Thymus (tissue), 11 donors: ENCODE results near the gene POLR1A. TPM values are rescaled to one million over a fixed set of nuclear protein-coding genes. Genes with fewer than 3 reads are reported as not detected.

Source experiments
- DNase-seq, 9 donors: peaks; one replicate each; pipeline ENCODE4 v3.0.0-alpha.2; 2013; ENCODE audit warnings: low spot score in 9 of 9, low read depth in 6 of 9, missing footprints in 1 of 9
- H3K27ac ChIP-seq, 2 donors: one replicate each; pipeline ENCODE4 v1.5.1; 2013; ENCODE audit warnings: control low read depth in 1 of 2, low read depth in 1 of 2, low read length in 1 of 2, mild to moderate bottlenecking in 1 of 2, moderate library complexity in 1 of 2
- H3K27me3 ChIP-seq, 2 donors: one replicate each; pipeline ENCODE4 v1.5.1; 2013; ENCODE audit warnings: low read length in 1 of 2; ENCODE audit not compliant: control insufficient read depth in 2 of 2, insufficient read depth in 1 of 2
- H3K36me3 ChIP-seq, 2 donors: one replicate each; pipeline ENCODE4 v1.5.1; 2013; ENCODE audit warnings: low read length in 1 of 2, mild to moderate bottlenecking in 1 of 2, moderate library complexity in 1 of 2; ENCODE audit not compliant: control insufficient read depth in 2 of 2, insufficient read depth in 2 of 2
- H3K4me1 ChIP-seq, 2 donors: one replicate each; pipeline ENCODE4 v1.5.1; 2013; ENCODE audit warnings: low read length in 2 of 2; ENCODE audit not compliant: control insufficient read depth in 2 of 2, insufficient read depth in 2 of 2
- H3K4me3 ChIP-seq, 2 donors: one replicate each; pipeline ENCODE4 v1.5.1; 2013; ENCODE audit warnings: low read length in 2 of 2, control low read depth in 1 of 2, mild to moderate bottlenecking in 1 of 2
- H3K9me3 ChIP-seq, 2 donors: one replicate each; pipeline ENCODE4 v1.5.1; 2013; ENCODE audit warnings: low read length in 1 of 2, mild to moderate bottlenecking in 1 of 2; ENCODE audit not compliant: control insufficient read depth in 2 of 2, insufficient read depth in 1 of 2
- WGBS: extraction: QIAGEN DNeasy Blood & Tissue Kit; methylation state at CpG from one replicate; pipeline ENCODE4 v1.1.7; 2013; 5-methylcytosine and 5-hydroxymethylcytosine counted together
- polyA plus RNA-seq: library from polyadenylated mRNA; stranded (reverse); fragments of 200-250 nt; gene quantifications from one replicate; pipeline ENCODE4 v1.2.3, GENCODE V29; 2013
- total RNA-seq: library from RNA; stranded (reverse); fragments of 120-200 nt; gene quantifications from one replicate; pipeline ENCODE4 v1.2.4, GENCODE V29; 2013
- donor health status: healthy.

Gene POLR1A
- total and polyA plus RNA-seq, 2 donors: 3.3 to 8.9 TPM

DNA sequence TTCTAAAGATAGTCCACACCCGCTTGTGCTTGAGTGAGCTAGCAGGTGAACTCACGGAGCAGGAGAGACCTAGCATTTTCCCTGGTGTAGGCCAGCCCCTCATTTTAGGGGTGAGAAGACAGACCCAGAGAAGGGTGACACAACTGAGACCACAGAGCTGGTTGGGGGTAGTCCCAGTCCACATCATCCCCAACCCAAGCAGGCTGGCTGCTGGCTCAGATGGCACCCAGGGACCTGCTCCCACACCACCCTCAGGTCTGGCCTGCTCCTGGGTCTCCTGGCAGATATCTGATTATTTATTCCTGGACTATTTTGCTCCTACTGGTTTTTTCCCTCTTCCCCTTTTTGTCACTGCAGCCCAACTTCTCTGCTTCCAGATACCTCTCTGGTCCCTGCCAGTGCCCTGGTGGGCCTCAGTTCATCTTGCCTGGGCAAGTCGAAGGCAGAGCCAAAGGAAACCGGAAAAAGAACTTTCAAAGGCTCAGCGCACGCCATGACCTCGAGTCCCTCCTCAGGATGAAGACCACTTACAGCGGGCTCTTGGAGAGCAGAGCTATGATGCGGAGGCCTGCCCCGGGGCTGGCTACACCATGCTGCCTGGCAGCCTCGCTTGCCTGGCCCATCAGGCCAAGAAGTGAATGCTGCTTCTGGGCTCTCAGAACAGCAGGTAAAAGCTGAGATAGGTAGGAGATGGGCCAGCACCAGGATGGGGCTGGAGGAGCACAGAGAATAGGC lies 72.7 kb downstream of the POLR1A start:
- DNase-seq: no peak
- no peaks in the 10 kb centered on the region for H3K27me3 ChIP-seq
- WGBS: 98% methylated on average over 11 of the region's 11 CpGs
- peaks cover 55 to 75% of the 10 kb centered on the region in 2 donors for H3K36me3 ChIP-seq
- no peak overlapping the region for H3K4me3 ChIP-seq
- H3K4me1 ChIP-seq: peaks cover 48 to 67% of the 10 kb centered on the region in 2 donors
- no peak overlapping the region for H3K27ac ChIP-seq
- H3K9me3 ChIP-seq: no peaks in the 10 kb centered on the region

DNA sequence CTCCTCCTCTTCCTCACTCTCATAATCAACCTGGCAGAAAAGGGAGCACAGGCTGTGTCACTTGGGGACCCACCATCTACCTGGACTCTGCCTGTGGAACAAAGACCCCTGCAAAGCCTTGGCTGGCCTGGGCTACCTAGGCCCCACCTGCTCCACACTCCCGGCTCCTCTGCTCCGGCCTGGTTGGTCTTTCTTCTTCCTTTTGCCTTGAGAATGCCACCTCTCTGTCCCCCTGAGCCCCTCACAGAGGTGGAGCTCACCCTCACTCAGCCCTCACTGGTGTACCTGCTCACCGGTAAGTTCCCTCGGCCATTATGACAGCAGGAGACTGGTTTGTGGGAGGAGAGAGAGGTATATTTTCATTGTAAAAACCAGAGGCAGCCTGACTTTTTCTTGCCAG lies 74.1 kb downstream of the POLR1A start:
- H3K4me3 ChIP-seq: no peak overlapping the region
- H3K27ac ChIP-seq: no peak overlapping the region
- DNase-seq: no peak
- no peaks in the 10 kb centered on the region for H3K27me3 ChIP-seq
- WGBS: 97% methylated on average over 4 of the region's 4 CpGs
- H3K9me3 ChIP-seq: no peaks in the 10 kb centered on the region
- H3K4me1 ChIP-seq: peaks cover 34 to 67% of the 10 kb centered on the region in 2 donors
- peaks cover 69 to 88% of the 10 kb centered on the region in 2 donors for H3K36me3 ChIP-seq

DNA sequence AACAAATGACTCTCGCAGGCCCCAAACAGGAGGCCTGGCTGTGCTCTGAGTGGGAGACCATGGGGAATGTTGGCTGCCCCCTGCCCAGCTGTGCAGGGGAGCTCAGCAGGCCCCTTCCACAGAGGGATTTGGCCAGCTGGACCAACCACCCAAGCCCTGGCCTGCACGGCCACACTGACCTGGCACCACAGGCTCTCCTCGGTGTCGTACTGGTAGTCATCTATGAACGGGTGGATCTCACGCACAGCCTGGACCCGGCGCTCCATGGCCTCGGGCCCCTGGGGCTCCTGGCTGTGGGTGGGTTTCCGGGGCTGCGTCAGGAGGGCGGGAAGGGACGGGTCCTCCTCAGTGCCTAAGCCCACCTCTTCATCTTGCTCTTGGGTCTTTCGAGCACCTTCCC lies 74.5 kb downstream of the POLR1A start:
- Histone ChIP-seq H3K9me3 (no peaks in the 10 kb centered on the region), H3K36me3 (peaks cover 73 to 92% of the 10 kb centered on the region in 2 donors), H3K4me3 (no peak overlapping the region), H3K27ac (no peak overlapping the region), H3K4me1 (peaks cover 30 to 67% of the 10 kb centered on the region in 2 donors), H3K27me3 (no peaks in the 10 kb centered on the region)
- WGBS: 98% methylated on average over 14 of the region's 14 CpGs
- no peak for DNase-seq

DNA sequence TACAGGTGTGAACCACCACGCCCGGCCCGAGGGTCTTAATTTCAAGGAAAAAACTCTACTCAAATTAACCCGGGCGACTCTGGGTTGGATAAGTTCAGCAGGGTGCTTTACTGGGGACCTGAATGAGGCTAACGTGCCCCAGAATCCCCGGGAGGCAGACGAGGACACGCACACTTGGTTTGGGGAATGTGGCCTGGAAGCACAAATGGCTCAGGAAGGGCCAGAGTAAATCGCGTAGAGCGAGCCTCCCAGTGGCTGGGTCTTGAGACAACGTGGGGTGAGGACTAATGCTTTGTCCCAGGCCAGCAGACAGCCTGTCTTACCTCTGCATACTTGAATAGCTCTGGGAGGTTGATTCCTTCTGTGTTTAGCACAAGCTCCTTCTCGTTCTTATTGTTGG lies 75.8 kb downstream of the POLR1A start:
- 97% methylated on average over 14 of the region's 14 CpGs for WGBS
- Histone ChIP-seq H3K27ac (no peak overlapping the region), H3K9me3 (no peaks in the 10 kb centered on the region), H3K36me3 (peaks cover 80 to 99% of the 10 kb centered on the region in 2 donors), H3K27me3 (no peaks in the 10 kb centered on the region), H3K4me3 (no peak overlapping the region), H3K4me1 (peaks cover 19 to 67% of the 10 kb centered on the region in 2 donors)
- DNase-seq: no peak

DNA sequence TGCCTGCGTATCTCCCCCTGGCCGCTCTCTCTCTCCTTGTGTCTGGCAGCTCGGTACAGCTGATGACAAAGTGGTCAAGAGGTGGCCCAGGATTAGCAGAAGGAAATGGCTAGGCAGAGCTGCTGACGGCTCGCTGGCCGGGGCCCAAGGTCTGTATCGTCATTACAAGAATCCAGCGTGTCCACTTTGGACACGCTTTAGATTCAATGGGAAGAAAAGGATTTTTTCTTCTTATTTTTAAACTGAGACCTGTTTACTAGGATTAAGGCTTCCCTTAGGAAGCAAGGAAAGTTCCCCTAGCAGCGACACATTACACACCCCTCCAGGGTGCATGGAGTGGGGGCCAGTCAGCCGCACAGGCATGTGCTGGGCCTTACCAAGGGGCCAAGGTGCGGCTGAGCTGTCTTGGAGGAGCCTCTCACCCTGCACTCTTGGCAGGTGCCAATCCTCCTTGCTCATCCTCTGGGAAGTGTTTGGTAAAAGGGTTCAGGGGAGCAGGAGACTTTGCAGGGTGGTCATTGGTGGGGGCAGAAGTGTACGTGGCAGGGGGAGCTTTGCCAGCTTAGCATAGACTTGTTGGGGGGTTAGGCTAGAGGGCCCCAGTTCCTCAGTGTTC lies 76.8 kb downstream of the POLR1A start:
- H3K4me3 ChIP-seq: no peak overlapping the region
- WGBS: 96% methylated on average over 13 of the region's 13 CpGs
- no peaks in the 10 kb centered on the region for H3K9me3 ChIP-seq
- peaks cover 80 to 97% of the 10 kb centered on the region in 2 donors for H3K36me3 ChIP-seq
- peaks cover 10 to 58% of the 10 kb centered on the region in 2 donors for H3K4me1 ChIP-seq
- no peak overlapping the region for H3K27ac ChIP-seq
- DNase-seq: no peak
- no peaks in the 10 kb centered on the region for H3K27me3 ChIP-seq

DNA sequence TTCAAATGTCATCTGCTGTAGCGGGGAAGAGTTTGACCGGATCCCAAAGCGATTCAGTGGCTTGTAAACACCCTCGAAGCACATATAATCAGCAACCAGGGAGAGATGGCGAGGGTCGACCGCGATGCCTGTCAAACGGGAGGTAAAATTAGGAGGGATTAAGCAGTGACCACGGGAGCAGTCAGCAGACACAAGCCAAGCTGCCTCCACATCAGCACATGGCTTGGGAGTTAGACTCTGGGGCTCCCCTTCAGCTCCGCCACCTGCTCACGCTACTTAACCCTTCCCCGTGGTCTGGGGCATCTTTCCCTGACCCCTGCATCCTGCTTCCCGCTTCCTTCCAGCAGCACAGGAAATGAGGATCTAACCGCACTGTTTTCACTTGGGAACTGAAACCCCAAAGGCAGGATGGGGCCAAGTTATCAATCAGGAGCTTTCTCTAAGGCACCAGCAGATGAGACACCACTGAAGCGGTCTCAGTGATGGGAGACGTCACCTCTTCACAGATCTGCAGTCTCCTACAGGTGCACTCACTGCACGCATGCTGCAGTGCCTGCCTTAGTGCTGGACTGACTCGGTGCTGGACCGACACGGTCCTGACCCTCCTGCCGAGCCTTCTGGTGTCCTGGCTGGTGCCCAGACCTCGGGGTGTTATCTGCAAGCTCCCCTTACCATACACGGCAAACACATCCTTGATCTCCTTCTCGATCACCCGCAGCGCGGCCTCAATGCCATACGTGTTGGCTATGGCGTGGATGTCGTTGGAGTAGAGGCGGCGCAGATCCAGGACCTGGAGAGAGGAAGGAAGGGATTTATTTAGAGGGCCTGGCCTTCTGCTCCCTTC lies 77.5 kb downstream of the POLR1A start:
- H3K4me3 ChIP-seq: no peak overlapping the region
- peaks cover 73 to 90% of the 10 kb centered on the region in 2 donors for H3K36me3 ChIP-seq
- no peaks in the 10 kb centered on the region for H3K27me3 ChIP-seq
- no peaks in the 10 kb centered on the region for H3K9me3 ChIP-seq
- DNase-seq: no peak
- WGBS: 96% methylated on average over 33 of the region's 33 CpGs
- peak overlapping the region in 1 of 2 donors; percentile 64 for H3K27ac ChIP-seq
- H3K4me1 ChIP-seq: peaks cover 2 to 58% of the 10 kb centered on the region in 2 donors

DNA sequence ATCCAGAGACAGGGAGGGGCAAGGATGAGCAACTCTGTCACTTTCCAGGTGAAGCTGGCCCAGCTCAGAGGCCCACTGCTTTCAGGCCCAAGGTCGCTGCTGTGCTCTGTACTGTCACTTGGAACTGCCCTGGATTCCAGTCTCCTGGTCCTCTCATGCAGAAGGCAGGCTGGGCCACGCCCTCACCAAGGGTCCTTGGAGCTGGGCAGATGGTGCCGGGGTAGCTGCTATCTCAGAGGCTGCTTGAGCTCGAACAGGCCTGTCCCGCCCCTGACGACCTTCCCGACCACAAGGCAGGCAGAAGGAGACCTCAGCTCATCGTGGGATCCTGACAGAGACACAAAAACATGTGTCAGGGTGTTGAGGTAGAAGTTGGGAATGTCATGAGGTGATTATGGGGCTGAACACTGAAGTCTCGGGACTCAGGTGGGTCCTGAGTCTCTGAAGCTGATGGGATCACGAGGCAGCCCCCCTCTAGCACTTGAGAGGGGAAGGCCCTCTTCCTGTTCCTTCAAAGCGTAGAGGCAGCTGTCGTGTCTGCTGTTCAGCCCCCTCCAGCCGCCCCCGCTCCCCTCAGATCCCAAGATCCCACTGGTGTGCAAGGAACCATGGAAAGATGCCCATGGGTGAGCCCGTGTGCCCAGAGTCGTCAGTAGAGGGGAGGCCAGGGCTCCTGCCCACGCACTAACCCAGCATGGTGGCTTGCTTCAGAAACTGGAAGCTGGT lies 78.3 kb downstream of the POLR1A start:
- peaks cover 0 to 59% of the 10 kb centered on the region in 2 donors for H3K4me1 ChIP-seq
- no peaks in the 10 kb centered on the region for H3K9me3 ChIP-seq
- H3K27ac ChIP-seq: peak overlapping the region in 1 of 2 donors; percentile 64
- no peaks in the 10 kb centered on the region for H3K27me3 ChIP-seq
- H3K36me3 ChIP-seq: peaks cover 68 to 82% of the 10 kb centered on the region in 2 donors
- H3K4me3 ChIP-seq: no peak overlapping the region
- no peak for DNase-seq
- 95% methylated on average over 17 of the region's 17 CpGs for WGBS

DNA sequence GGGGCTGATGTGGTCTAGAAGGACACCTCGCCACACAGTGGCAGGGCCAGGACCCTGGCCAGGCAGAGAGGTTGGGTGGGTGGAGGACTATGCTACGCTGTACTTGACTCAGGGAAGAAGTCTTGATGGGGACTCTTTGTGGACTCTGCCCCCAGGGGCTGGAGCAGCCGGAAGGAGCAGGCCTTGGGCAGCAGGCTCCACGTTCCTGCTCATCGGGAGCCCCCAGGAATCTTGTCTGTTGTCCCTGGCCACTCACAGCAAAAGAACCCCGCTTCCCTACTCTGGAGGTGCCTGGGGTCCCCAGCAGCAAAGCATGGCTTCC lies 79.0 kb downstream of the POLR1A start:
- Histone ChIP-seq H3K4me3 (no peak overlapping the region), H3K27ac (peak overlapping the region; percentile 15 to 64), H3K9me3 (no peaks in the 10 kb centered on the region), H3K4me1 (peaks cover 0 to 62% of the 10 kb centered on the region in 2 donors), H3K36me3 (peaks cover 62 to 76% of the 10 kb centered on the region in 2 donors), H3K27me3 (no peaks in the 10 kb centered on the region)
- 97% methylated on average over 6 of the region's 6 CpGs for WGBS
- DNase-seq: no peak
